ENCODE data around the gene CBFA2T3.
A peak's percentile ranks its signal among the peaks of the same experiment; 100 is the strongest.

Gene CBFA2T3

DNA sequence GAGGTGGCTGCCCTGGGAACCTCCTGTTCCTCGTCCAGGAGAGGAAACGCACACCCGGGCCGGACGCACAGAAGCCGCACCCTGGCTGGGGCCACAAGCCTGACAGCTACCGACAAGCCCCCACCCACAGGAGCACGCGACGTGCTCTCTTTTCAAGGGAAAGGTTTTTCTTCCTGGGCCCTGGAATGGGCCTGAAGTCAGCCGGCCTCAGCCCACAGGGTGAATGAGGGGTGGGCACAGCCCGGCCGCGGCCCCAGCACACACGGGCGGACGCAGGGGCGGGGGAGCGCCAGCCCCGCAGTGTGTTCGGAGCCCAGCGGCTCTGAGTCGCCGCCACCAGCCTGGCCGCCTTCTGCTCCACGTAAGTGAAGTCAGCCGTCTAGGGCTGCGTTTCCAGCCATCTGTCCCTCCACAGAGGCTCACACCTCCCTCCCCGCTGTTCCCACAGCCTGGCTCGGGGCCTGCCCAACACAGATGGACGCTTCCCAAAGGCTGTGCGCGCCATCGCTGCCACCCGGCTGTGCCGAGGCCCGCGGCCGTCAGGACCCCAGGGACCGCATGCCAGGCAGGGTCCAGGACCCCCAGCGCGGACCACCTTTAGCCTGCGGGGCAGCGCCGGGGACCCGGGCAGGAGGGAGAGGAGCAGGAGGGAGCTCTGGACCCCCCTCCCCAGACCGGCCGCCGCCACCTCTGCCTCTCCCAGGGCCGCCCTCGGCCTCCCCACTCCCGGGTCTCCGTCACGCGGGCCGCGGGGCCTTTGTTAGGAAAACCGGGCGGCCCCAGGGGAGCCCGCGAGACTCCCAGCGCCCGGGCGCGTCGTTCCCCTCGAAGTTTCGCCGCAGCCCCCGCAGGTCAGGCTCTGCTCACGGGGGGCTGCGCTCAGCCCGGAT lies 36.8 kb downstream of the CBFA2T3 start:
- peak in 7 of 56 donors; percentile 6 to 27 (median 15) for DNase-seq

DNA sequence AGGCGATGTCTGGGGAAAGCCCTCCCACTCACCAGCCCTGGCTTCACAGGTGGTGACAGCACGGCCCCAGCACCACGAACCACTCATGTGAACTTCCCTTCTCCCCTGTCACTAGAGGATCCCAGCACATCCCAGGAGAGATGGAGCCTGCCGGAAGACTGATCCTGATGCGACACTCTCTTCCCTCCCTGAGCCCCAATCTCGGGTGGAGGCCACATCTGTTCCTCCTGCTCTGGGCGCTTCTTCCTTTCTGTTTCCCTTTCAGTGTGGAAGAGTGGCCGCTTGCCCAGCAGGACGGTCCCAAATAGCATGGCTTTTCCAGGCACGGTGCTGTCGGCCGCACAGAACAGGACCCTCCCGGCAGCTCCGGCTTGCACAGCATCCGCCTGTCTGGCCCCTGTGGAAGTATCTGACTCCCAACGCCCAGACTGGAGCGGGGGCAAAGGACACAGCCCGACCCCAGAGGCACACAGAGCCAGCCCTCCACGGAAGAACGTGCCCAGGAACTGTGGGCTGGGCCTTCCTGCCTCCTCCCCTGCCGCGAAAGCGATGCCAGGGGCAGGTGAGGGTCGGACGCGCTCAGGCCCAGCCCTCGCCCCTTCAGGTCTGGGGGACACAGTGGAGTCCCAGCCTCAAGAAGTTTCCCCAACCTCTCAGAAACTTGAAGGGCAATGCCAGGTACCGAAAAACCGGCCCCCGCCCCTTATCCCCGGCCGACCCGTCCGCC lies 37.6 kb downstream of the CBFA2T3 start:
- peak in 4 of 56 donors; percentile 8 to 34 (median 22) for DNase-seq

DNA sequence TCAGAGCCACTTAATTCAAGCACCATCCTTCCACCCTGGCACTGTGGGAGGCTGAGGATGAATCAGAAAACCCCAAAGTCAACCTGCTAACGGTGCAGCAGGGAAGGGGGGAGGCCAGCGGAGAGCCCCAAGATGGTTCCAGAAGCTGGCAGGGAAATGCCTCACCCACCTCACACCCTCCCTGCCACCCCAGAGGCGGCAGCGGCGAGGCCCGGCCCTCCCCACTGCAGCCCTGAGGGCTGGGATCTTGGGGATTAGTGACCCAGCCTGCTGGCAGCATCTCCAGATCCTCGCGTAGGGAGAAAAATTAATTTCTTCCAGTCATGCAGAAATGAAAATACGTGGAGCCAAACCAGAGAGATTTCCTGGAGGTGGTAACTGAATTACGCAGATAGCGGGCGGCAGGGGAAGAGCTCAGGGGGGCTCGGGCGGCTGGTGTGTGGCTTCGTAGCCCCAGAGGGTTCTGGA lies 38.2 kb downstream of the CBFA2T3 start:
- peak in 3 of 56 donors; percentile 18 to 34 (median 23) for DNase-seq

DNA sequence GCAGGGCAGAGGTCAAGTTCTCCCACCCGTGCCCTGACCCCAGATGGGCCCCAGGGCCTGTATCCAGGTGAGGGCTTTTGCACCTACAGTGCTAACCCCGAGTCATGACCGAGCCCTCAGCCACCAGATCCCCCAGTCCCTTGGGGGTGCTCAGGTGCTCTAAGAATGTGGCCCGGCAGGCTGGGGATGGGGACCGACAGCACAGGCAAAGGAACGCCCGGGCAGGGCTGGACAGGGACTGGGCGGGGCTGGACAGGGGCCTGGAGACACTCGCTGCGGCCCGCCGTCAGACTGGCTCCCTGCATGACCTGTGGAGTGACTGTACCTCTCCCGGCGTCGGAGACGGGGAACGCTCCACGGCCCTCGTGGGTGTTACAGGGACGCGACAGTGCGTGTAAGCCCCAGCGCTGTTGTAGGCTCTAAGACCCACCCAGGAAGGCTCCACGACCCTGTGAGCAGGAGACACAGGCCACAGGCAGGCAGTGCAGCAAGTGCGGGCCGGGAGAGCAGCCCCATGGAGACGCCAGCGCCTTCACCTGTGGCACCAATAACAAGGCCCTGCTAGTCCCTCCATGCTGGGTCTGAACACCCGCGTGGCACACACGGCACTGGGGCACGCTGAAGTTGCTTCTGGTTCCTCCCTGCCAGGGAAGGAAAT lies 38.8 kb downstream of the CBFA2T3 start:
- no peak for DNase-seq

DNA sequence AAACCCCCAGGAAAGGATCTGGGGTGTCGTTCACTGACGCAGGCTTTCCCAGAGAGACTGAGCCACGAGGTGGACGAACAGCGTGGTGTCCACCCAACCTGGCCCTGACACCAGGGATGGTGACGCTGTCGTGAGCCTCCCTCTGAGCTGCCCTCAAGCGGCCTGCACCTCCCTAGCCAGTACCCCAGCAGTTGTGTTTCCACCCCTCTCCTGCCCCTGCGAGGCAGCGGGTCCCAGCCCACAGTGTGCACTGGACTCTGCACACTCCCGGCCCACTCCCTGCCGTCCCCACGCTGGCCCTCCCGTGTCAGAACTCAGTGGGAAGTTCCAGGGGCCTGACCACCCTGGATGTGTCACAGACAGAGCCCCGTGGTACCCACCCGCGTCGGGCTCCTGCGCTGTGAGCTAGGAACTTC lies 39.8 kb downstream of the CBFA2T3 start:
- no peak for DNase-seq

DNA sequence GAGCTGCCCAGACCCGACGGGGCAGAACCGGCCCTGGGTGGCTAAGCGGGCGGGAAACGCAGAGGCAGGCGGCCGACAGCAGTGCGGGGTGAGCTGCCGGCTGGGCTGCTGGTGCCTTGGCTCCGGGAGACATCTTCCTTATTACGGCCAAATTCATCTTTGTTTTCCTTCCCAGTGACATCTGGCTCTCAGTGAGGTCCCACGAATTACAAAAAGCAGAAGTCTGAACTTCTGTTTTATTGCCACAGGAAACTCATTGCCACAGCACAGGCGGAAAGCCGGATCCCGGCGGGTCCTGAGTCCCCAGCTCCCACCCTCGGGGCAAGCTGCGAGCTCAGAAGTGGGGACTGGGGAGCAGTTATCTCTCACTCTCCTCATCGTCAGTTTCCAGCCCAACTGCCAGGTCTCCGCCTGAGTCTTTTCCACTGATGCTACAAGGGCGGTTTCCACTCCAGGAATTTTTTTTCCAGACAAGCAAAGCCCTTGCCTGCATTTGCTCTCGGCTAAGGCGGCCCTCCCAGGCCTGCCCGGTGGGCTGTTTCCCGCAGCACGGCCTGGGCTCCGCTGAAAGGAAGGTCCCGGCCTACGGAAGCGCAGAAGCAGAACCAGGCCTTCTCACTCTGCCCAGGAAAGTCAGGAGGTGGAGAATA lies 40.3 kb downstream of the CBFA2T3 start:
- peak in 2 of 56 donors; percentile 14 to 22 for DNase-seq

DNA sequence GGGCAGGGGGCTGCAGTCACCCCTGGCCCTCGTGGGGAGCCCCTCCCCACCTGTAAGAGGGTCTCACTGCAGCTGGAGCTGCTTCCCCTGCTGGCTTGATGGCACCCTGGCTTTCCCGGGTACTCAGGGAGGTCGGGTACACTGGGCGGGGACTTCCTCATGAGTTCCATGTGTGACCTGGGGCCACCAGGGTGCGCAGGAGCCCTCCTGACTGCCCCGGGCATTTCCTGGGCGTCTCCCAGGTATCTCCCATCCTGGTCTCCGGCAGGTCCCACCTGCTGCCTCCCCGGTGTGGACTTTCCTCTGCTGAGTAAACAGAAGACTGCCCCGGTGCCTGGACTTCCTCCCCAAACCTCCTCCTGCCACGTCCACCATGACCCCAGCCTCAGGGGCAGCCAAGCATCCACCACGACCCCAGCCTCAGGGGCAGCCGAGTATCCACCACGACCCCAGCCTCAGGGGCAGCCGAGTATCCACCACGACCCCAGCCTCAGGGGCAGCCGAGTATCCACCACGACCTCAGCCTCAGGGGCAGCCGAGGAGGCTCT lies 40.9 kb downstream of the CBFA2T3 start:
- DNase-seq, result no peak

DNA sequence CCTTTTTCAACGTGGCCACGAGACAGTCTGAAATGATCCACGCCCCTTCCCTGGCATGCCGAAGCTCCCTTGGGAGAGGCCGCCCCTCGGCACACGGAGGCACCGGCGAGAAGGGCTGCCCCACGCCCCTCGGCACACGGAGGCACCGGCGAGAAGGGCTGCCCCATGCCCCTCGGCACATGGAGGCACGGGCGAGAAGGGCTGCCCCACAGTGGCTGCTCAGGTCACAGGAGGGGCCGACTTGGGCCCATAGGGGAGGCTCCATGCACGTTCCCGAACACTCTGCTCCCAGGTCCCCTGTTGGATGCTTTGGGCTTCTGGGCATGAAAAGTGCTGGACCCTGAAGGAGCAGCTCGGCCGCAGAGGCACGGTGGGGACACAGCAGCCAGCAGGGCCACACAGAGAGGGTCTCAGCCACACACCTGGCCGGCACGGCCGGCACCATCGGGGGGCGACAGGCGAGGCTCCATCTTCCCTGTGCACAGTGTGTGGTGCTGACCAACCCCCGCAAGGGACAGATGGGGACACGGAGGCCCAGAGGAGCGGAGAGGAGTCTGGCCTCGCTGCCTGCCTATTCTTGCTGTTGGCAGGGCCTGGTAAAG lies 42.8 kb downstream of the CBFA2T3 start:
- no peak for DNase-seq

DNA sequence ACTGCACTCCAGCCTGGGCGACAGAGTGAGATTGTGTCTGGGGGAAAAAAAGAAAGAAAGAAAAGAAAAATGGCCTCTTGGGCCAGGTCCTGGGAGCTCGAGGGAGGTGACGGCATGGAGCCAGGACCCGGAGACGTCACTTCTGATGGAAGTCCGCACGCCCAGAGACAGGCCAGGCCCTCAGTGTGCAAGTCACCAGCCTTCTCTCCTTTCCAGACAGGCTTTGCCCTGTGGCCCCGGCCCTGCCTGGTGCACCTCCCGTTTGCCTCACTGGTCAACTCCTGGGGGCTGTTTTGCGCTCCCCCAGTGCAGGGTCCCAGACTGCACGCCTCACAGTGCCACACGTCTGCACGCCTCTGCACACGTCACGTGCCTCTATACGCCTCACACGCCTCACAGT lies 44.1 kb downstream of the CBFA2T3 start:
- no peak for DNase-seq

DNA sequence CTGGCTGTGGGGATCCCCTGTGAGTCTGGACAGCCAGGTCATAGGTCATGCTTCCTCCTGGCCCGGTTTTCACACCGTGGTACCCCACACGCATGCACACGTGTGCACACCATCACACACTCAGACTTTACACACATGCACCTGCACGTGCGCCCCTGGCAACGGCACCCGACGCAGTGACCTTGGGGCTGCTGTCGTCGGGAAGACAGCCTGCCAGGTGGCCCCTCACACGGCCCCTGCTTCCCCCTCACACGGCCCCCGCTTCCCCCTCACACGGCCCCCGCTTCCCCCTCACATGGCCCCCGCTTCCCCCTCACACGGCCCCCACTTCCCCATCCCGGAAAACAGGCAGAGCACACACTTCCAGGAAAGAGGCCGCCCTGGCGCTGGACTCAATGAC lies 45.1 kb downstream of the CBFA2T3 start:
- no peak for DNase-seq

DNA sequence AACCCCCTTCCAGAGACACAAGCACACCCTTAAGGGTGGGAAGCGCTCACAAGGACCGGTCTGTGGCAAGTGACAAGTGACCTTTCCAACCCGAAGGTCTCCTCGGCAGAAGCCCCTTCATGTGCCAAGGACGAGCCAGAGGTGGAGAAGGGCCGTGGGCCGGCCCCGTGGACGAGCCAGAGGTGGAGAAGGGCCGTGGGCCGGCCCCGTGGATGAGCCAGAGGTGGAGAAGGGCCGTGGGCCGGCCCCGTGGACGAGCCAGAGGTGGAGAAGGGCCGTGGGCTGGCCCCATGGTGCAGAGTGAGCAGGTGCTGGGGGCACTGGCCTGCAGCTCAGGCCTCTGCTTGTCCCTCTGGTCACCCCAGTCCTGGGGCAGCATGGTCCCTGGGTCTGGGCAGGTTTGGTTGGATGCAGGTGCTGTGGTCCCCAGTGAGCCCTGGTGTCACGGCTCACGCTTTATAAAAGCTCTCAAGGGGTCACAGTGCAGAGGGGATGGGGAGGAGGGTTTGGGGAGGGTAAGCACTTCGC lies 45.6 kb downstream of the CBFA2T3 start:
- DNase-seq, result no peak

DNA sequence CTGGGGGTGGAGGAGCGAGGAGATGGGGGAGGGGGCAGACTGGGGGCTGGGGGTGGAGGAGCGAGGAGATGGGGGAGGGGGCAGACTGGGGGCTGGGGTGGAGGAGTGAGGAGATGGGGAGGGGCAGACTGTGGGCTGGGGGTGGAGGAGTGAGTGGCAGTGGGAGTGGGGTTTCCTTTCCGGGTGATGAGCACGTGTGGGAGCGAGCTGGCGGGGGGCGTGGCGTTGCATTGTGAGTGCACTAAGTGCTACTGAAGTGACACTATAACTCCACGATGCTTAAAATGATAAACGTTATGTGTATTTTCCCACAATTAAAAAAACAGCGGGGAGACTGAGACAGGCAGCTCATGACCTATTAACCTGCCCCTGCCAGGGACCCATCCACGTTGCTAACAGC lies 46.3 kb downstream of the CBFA2T3 start:
- no peak for DNase-seq

DNA sequence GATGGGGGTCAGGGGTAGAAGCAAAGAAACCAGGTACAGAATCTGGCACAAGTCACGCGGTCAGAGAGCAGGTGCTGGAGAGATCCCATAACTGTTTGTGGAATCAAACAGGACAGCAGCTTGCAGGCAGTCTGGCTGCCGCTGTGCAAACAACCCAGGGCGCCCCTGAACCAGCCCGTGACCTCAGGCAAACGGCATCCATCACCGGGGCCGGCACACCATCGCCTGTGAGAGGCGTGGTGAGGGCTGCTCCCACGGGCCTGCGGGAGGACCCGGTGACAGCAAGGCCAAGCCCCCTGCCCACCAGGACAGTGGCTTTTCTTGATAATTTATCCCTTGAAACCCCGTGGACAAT lies 47.9 kb downstream of the CBFA2T3 start:
- no peak for DNase-seq

DNA sequence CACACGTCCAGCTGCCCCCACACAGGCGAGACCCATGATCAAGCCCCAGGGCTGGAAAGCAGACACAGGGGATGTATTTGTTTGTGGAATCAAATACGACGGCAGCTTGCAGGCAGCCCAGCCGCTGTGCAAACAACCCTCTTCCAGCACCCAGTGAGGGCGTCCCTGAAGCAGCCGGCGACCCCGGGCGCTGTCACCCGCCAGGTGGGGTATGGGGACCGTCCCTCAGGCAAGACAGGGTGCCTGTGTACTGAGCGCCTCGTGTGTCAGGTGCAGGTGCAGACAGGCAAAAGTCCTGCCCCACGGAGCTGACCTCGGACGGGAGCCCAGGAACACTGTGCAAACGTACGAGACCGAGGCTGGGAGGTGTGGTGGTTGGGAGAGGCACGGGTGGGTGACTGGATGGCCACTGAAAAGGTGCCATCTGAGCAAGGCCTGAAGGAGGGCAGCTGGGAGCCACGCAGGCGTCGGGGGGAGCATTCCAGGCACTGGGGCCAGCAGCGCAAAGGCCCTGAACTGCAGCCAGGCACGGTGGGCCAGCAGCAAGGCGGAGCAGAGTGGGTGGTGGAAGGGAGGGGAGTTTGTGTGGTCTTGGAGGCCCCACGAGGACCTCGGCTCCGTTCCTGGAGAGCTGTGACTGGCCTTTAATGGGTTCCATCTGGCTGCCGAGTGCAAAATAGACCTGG lies 48.5 kb downstream of the CBFA2T3 start:
- DNase-seq, result no peak

DNA sequence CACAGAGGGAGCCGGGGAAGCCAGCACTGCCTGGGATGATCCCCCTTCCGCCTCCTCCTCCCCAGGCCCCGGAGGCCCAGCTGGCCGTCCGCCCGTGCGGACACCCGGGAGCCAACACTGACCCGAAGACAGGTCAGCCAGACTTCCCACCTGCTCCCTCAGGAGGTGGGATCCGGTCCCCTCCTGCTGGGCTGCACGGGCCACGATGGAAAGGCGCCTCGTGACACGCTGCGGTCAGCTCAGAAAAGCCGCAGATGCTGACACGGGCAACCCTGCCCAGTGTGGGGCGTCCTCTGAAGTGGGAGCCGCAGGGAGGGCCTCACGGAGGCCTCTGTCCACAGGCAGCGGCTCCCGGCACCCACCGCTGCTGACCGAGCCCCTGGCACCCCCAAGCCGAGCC lies 49.3 kb downstream of the CBFA2T3 start:
- DNase-seq, result no peak

DNA sequence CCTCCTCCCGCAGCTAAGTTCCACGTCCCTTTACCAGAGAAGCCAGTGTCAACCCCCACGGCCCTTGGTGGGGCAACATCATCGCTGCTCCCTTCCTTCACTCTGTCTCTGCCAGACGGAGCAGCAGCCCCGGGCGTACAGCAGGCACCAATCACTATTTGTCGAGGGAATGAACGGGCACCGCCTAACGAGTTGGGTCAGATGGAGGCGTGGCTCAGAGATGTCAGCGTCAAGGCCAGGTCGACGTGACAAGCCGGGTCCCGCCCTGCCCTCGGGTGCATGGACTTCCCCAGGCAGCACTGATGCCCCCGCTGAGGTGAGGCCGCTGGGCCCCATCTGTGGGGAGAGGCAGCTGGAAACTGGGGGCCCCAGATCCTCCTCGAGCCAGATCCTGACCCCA lies 50.0 kb downstream of the CBFA2T3 start:
- no peak for DNase-seq

DNA sequence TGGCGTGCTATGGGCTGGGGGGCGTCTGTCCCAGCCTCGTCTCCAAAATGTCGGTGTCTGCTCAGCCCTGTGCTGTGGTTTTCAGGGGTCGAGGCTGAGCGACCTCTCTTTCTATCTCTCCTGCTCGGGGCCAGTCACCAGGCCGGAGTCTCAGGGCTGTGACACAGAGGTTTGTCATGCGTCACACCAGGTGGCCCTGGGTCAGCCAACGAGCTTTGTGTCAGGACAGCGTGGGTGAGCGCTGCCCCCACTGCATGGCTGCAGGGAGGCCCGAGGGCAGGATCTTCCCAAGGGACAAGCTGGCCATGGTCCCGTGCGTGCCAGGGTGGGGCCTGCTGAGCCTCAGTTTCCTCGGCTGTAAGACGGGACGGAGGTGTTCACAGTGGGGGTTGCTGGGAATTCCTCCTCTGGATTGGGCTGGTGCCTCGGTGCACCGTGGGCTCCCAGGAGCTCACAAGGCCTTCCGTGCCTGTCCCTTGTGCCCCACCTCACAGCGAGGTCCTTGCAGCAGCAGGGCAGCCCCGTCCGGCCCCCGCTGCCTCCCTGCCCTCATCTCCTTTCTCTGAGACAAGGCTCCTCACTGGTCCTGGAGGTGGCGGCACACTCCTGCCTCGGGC lies 50.5 kb downstream of the CBFA2T3 start:
- no peak for DNase-seq

DNA sequence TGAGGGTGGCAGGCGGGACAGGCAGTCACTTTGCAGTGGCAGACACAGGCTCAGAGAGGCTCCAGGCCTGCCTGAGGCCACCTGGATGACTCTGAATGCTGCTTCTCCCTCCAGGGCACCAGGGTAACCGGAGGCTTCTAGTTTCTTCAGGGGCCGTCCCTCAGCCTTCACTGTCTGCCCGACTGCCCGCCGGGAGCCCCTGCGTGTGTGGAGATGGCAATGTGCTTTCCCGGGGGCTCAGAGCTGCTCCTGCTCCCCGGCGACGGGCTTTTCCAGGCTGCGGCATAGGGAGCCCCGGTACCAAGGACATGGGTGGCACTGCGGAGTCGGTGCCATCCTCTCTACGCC lies 51.5 kb downstream of the CBFA2T3 start:
- no peak for DNase-seq

DNA sequence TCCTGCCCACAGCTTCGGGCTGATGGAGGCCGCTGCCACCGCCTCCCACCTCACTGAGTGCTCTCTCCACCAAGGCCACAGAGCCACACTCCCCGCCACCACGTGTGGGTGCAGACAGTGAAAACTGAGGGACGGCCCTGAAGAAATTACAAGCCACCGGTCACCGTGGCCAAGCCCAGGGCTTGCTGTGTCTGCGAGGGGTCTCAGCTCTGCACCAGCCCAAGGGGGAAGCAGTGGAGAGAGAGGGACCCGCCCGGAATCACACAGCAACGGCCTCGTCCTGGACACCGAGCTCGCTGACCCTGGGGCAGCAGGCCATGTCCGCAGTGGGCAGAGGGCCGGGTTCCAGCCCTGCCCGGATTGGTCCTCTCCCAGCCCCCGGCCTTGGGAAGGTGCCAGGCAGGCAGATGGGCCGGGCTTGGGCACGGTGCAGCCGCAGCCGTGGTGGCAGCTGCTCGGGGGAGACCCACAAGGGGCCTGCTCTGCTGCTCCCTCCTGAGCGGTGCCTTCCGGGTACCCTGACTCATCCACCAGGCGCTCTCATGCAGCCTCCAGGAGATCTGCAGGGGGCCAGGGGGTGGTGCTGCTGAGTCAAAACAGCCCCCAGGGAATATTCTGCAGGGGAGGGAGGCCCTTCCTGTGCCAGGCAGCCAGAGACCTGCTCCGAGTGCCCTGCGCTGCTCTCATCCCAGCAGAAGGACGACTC lies 52.0 kb downstream of the CBFA2T3 start:
- peak in 16 of 56 donors; percentile 6 to 55 (median 28) for DNase-seq

Data from amygdala (tissue), 56 donors.